Right forelimb (tissue), 1 donor: ENCODE measurements around the gene LBHD1.
"Not testable (repeated sequence)": the region's sequence is repeated elsewhere in the genome, so short reads cannot be mapped to it uniquely, and the experiment has no call there.

ENCODE experiments used
- DNase-seq: peaks from one replicate; pipeline ENCODE4 v3.0.0-alpha.2; 2018

LBHD1 gene

GRCh38 chr11:62656796-62657429 is 15.2 kb downstream of the LBHD1 start:
- DNase-seq, result no peak

GRCh38 chr11:62654297-62654696 is 17.8 kb downstream of the LBHD1 start:
- no peak for DNase-seq

GRCh38 chr11:62652161-62653006 is 19.7 kb downstream of the LBHD1 start:
- DNase-seq, result no peak

GRCh38 chr11:62650283-62650682 is 21.8 kb downstream of the LBHD1 start:
- not testable (repeated sequence) for DNase-seq

GRCh38 chr11:62649486-62649885 is 22.6 kb downstream of the LBHD1 start:
- no peak for DNase-seq

GRCh38 chr11:62648967-62649364 is 23.1 kb downstream of the LBHD1 start:
- no peak for DNase-seq

GRCh38 chr11:62648185-62648966 is 23.7 kb downstream of the LBHD1 start:
- DNase-seq, result no peak

GRCh38 chr11:62647609-62648005 is 24.5 kb downstream of the LBHD1 start:
- DNase-seq, result no peak

GRCh38 chr11:62646825-62647608 is 25.1 kb downstream of the LBHD1 start:
- no peak for DNase-seq

GRCh38 chr11:62645946-62646824 is 25.9 kb downstream of the LBHD1 start, which contains the start of gene GANAB:
Gene GANAB (minus strand): TSS chr11:62646613. CDS start chr11:62646599, 14 bp downstream.
- DNase-seq, result peak; percentile 99

GRCh38 chr11:62645671-62645945 is 26.5 kb downstream of the LBHD1 start:
- DNase-seq, result no peak

GRCh38 chr11:62644220-62644619 is 27.8 kb downstream of the LBHD1 start:
- DNase-seq, result no peak

- DNase-seq, result no peak
These were observed 39.6 kb downstream of the LBHD1 start for GRCh38 chr11:62632492-62632891.

GRCh38 chr11:62627713-62628112 is 44.4 kb downstream of the LBHD1 start:
- DNase-seq, result no peak

GRCh38 chr11:62622476-62623089 is 49.5 kb downstream of the LBHD1 start:
- DNase-seq, result no peak

GRCh38 chr11:62621567-62622470 is 50.2 kb downstream of the LBHD1 start, which contains the start of gene B3GAT3:
Gene B3GAT3 (minus strand): TSS chr11:62621986. CDS start chr11:62621947, 39 bp downstream.
- peak; percentile 97 for DNase-seq

- DNase-seq, result no peak
These were observed 51.0 kb downstream of the LBHD1 start for GRCh38 chr11:62621027-62621566.

- DNase-seq, result not testable (repeated sequence)
These were observed 55.1 kb downstream of the LBHD1 start for GRCh38 chr11:62616957-62617356.

GRCh38 chr11:62615521-62615920 is 56.5 kb downstream of the LBHD1 start:
- no peak for DNase-seq

GRCh38 chr11:62614275-62614674 is 57.8 kb downstream of the LBHD1 start:
- DNase-seq, result no peak
